ENCODE data around the gene HIC1.

The HIC1 gene

GRCh38 chr17:2051061-2051932 is 3.6 kb upstream of the HIC1 start:
- Histone ChIP-seq H3K36me3 (ENCODE audit: control insufficient read depth in 1 of 2, insufficient read depth in 2 of 2, low read length in 2 of 2) (no peaks in the 10 kb centered on the region), H3K4me3 (ENCODE audit: low read depth, low read length) (peak overlapping the region; percentile 28), H3K14ac (ENCODE audit: low read length) (no peak overlapping the region), H3K79me1 (ENCODE audit: low read length) (peaks cover 5% of the 10 kb centered on the region), H3K79me2 (ENCODE audit: control insufficient read depth, insufficient read depth, low read length, poor library complexity) (peaks cover under 1% of the 10 kb centered on the region), H3K27me3 (ENCODE audit: insufficient read depth, low read length) (peaks cover 42% of the 10 kb centered on the region), H3K4me1 (ENCODE audit: control insufficient read depth in 1 of 2, insufficient read depth in 2 of 2, low read length in 2 of 2) (peaks cover 17 to 34% of the 10 kb centered on the region in 2 experiments), H3K18ac (ENCODE audit: low read length) (no peak overlapping the region), H3K27ac (ENCODE audit: low read depth, low read length) (no peak overlapping the region), H4K8ac (ENCODE audit: low read depth, low read length) (no peak overlapping the region), H3K9ac (ENCODE audit: low read length) (no peak overlapping the region), H2BK5ac (ENCODE audit: low read depth, low read length, poor library complexity) (no peak overlapping the region), H2AFZ (ENCODE audit: insufficient read depth, low read length, poor library complexity) (no peak overlapping the region), H3K4me2 (ENCODE audit: low read length) (peak overlapping the region; percentile 63), H2BK120ac (ENCODE audit: insufficient read depth, low read length, poor library complexity) (no peak overlapping the region), H4K12ac (ENCODE audit: low read depth, low read length) (no peak overlapping the region), H2BK12ac (ENCODE audit: low read length) (no peak overlapping the region), H3K4ac (ENCODE audit: low read depth, low read length) (no peak overlapping the region), H4K91ac (ENCODE audit: low read depth, low read length) (no peak overlapping the region), H3K23ac (ENCODE audit: low read length) (no peak overlapping the region), H3K9me3 (ENCODE audit: insufficient read depth, low read depth, low read length) (peaks cover 2% of the 10 kb centered on the region), H2AK5ac (ENCODE audit: low read length) (no peak overlapping the region)
- DNase-seq = peak; percentile 66 to 85
- WGBS (ENCODE audit: extremely low coverage, insufficient coverage, insufficient read length) = no CpG with 5 or more reads among the region's 81 CpGs

GRCh38 chr17:2051933-2052559 is 2.9 kb upstream of the HIC1 start:
- H2BK120ac ChIP-seq (ENCODE audit: insufficient read depth, low read length, poor library complexity) = no peak overlapping the region
- H3K27ac ChIP-seq (ENCODE audit: low read depth, low read length) = no peak overlapping the region
- no peak overlapping the region for H2BK12ac ChIP-seq (ENCODE audit: low read length)
- H3K79me1 ChIP-seq (ENCODE audit: low read length) = peaks cover 9% of the 10 kb centered on the region
- H2BK5ac ChIP-seq (ENCODE audit: low read depth, low read length, poor library complexity) = no peak overlapping the region
- no peak overlapping the region for H2AFZ ChIP-seq (ENCODE audit: insufficient read depth, low read length, poor library complexity)
- DNase-seq = no peak
- H3K9ac ChIP-seq (ENCODE audit: low read length) = no peak overlapping the region
- peaks cover 47% of the 10 kb centered on the region for H3K27me3 ChIP-seq (ENCODE audit: insufficient read depth, low read length)
- H2AK5ac ChIP-seq (ENCODE audit: low read length) = no peak overlapping the region
- H3K4me1 ChIP-seq (ENCODE audit: control insufficient read depth in 1 of 2, insufficient read depth in 2 of 2, low read length in 2 of 2) = peaks cover 23 to 40% of the 10 kb centered on the region in 2 experiments
- no peaks in the 10 kb centered on the region for H3K36me3 ChIP-seq (ENCODE audit: control insufficient read depth in 1 of 2, insufficient read depth in 2 of 2, low read length in 2 of 2)
- H3K14ac ChIP-seq (ENCODE audit: low read length) = no peak overlapping the region
- H3K4me3 ChIP-seq (ENCODE audit: low read depth, low read length) = no peak overlapping the region
- peaks cover 4% of the 10 kb centered on the region for H3K9me3 ChIP-seq (ENCODE audit: insufficient read depth, low read depth, low read length)
- no peak overlapping the region for H3K23ac ChIP-seq (ENCODE audit: low read length)
- H4K8ac ChIP-seq (ENCODE audit: low read depth, low read length) = no peak overlapping the region
- no peak overlapping the region for H4K91ac ChIP-seq (ENCODE audit: low read depth, low read length)
- WGBS (ENCODE audit: extremely low coverage, insufficient coverage, insufficient read length) = no CpG with 5 or more reads among the region's 14 CpGs
- no peak overlapping the region for H4K12ac ChIP-seq (ENCODE audit: low read depth, low read length)
- peaks cover 2% of the 10 kb centered on the region for H3K79me2 ChIP-seq (ENCODE audit: control insufficient read depth, insufficient read depth, low read length, poor library complexity)
- H3K4ac ChIP-seq (ENCODE audit: low read depth, low read length) = no peak overlapping the region
- H3K4me2 ChIP-seq (ENCODE audit: low read length) = no peak overlapping the region
- no peak overlapping the region for H3K18ac ChIP-seq (ENCODE audit: low read length)

DNA sequence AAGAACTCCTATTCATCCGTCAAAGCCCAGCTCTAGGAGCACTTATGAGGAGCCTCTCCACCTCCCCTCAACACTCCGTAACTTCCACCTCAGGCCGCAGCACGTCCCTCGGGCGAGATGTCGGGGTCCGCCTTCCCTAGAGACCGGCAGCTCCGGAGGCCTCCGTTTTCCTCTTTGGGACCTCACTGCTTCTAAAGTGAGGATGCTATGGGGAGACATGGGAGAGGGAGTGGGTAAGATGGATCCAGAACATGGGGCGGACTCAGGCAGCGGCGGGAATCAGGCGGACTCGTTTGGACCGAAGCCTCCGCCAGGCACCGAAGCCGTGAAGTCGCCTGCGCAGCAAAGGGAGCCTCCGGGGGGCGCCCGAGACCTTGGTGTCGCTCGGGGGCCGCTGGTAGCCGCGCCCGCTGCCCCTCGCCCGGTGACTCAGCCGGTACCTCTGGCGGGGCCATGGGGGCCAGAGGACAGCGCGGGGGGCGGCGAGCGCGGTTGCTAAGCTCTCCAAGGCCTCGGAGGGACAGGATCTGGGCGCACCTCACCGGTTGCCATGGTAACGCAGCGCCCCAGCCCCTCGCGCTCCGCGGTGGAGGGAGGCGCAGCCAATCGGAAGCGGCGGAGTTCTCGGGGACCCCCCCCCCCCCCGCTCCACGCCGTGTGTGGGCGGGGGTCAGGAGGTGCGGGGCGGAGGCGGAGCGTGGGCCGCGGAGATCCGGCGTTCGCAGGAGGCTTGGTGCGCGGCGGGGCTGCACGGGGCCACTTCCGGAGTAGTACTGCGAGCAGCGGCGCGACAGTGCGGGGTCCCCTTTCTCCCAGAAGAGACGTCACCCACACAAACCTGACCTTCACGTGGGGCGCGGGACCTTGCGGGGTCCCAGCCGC is 1.3 kb upstream of the HIC1 start:
- Histone ChIP-seq H2AFZ (ENCODE audit: insufficient read depth, low read length, poor library complexity) (peak overlapping the region; percentile 50), H2BK120ac (ENCODE audit: insufficient read depth, low read length, poor library complexity) (no peak overlapping the region), H4K8ac (ENCODE audit: low read depth, low read length) (no peak overlapping the region), H3K27me3 (ENCODE audit: insufficient read depth, low read length) (peaks cover 63% of the 10 kb centered on the region), H3K4ac (ENCODE audit: low read depth, low read length) (no peak overlapping the region), H3K4me2 (ENCODE audit: low read length) (peak overlapping the region; percentile 53), H3K23ac (ENCODE audit: low read length) (no peak overlapping the region), H3K18ac (ENCODE audit: low read length) (no peak overlapping the region), H3K79me1 (ENCODE audit: low read length) (peaks cover 9% of the 10 kb centered on the region), H2BK12ac (ENCODE audit: low read length) (no peak overlapping the region), H3K27ac (ENCODE audit: low read depth, low read length) (no peak overlapping the region), H3K79me2 (ENCODE audit: control insufficient read depth, insufficient read depth, low read length, poor library complexity) (peaks cover 2% of the 10 kb centered on the region), H3K9ac (ENCODE audit: low read length) (no peak overlapping the region), H3K4me3 (ENCODE audit: low read depth, low read length) (peak overlapping the region; percentile 34), H3K4me1 (ENCODE audit: control insufficient read depth in 1 of 2, insufficient read depth in 2 of 2, low read length in 2 of 2) (peaks cover 33 to 53% of the 10 kb centered on the region in 2 experiments), H4K12ac (ENCODE audit: low read depth, low read length) (no peak overlapping the region), H3K14ac (ENCODE audit: low read length) (no peak overlapping the region), H2AK5ac (ENCODE audit: low read length) (no peak overlapping the region), H3K9me3 (ENCODE audit: insufficient read depth, low read depth, low read length) (peaks cover 17% of the 10 kb centered on the region), H3K36me3 (ENCODE audit: control insufficient read depth in 1 of 2, insufficient read depth in 2 of 2, low read length in 2 of 2) (peaks cover 4 to 12% of the 10 kb centered on the region in 2 experiments), H4K91ac (ENCODE audit: low read depth, low read length) (no peak overlapping the region), H2BK5ac (ENCODE audit: low read depth, low read length, poor library complexity) (no peak overlapping the region)
- peak; percentile 83 to 90 for DNase-seq
- no CpG with 5 or more reads among the region's 84 CpGs for WGBS (ENCODE audit: extremely low coverage, insufficient coverage, insufficient read length)

DNA sequence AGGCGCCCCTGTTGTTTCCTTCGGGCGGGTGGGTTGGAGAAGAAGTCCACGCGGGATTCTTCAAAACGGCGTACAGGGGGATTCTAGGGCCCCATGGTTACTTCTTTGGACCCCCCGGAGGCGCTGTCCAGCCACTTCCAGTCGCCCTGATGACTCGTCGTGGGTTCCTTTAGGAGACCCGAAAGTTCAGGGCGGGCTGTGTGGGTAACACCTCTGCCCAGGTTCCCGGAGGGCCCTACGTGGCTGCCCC is 716 bp upstream of the HIC1 start:
- Histone ChIP-seq H3K9ac (ENCODE audit: low read length) (no peak overlapping the region), H2BK5ac (ENCODE audit: low read depth, low read length, poor library complexity) (no peak overlapping the region), H3K18ac (ENCODE audit: low read length) (no peak overlapping the region), H3K4me2 (ENCODE audit: low read length) (peak overlapping the region; percentile 53), H4K8ac (ENCODE audit: low read depth, low read length) (no peak overlapping the region), H2BK120ac (ENCODE audit: insufficient read depth, low read length, poor library complexity) (no peak overlapping the region), H3K27ac (ENCODE audit: low read depth, low read length) (no peak overlapping the region), H2BK12ac (ENCODE audit: low read length) (no peak overlapping the region), H3K4me3 (ENCODE audit: low read depth, low read length) (no peak overlapping the region), H2AFZ (ENCODE audit: insufficient read depth, low read length, poor library complexity) (no peak overlapping the region), H3K14ac (ENCODE audit: low read length) (no peak overlapping the region), H3K79me2 (ENCODE audit: control insufficient read depth, insufficient read depth, low read length, poor library complexity) (peaks cover 2% of the 10 kb centered on the region), H3K36me3 (ENCODE audit: control insufficient read depth in 1 of 2, insufficient read depth in 2 of 2, low read length in 2 of 2) (peaks cover 5 to 12% of the 10 kb centered on the region in 2 experiments), H3K27me3 (ENCODE audit: insufficient read depth, low read length) (peaks cover 66% of the 10 kb centered on the region), H2AK5ac (ENCODE audit: low read length) (no peak overlapping the region), H3K9me3 (ENCODE audit: insufficient read depth, low read depth, low read length) (peaks cover 18% of the 10 kb centered on the region), H3K4me1 (ENCODE audit: control insufficient read depth in 1 of 2, insufficient read depth in 2 of 2, low read length in 2 of 2) (peaks cover 33 to 57% of the 10 kb centered on the region in 2 experiments), H4K91ac (ENCODE audit: low read depth, low read length) (no peak overlapping the region), H3K4ac (ENCODE audit: low read depth, low read length) (no peak overlapping the region), H3K23ac (ENCODE audit: low read length) (no peak overlapping the region), H4K12ac (ENCODE audit: low read depth, low read length) (no peak overlapping the region), H3K79me1 (ENCODE audit: low read length) (peaks cover 9% of the 10 kb centered on the region)
- no CpG with 5 or more reads among the region's 16 CpGs for WGBS (ENCODE audit: extremely low coverage, insufficient coverage, insufficient read length)
- no peak for DNase-seq

All from trophoblast cell (in vitro differentiated cells and primary cell).